Lower leg skin (tissue), 4 donors: ENCODE measurements around the gene XRCC2. TPM values are rescaled to one million over a fixed set of nuclear protein-coding genes. Genes with fewer than 3 reads are reported as not detected.
A peak's percentile ranks its signal among the peaks of the same experiment; 100 is the strongest.

Experiments used
- DNase-seq, 2 donors: peaks; one replicate each; pipeline ENCODE4 v3.0.0-alpha.2; 2019; ENCODE audit warnings: low spot score in 2 of 2
- H3K4me3 ChIP-seq: fragments of 200-600 bp; sonication (generic); 2 replicates; pipeline ENCODE4 v1.5.1; 2017; ENCODE audit warnings: mild to moderate bottlenecking, low read depth; ENCODE audit not compliant: poor library complexity, severe bottlenecking
- CTCF ChIP-seq, 3 donors: fragments of 450-650 bp; IDR thresholded peaks; one replicate each; pipeline ENCODE4 v1.5.1; 2016; ENCODE audit warnings: antibody characterized with exemption in 3 of 3, mild to moderate bottlenecking in 3 of 3, moderate library complexity in 2 of 3
- POLR2A ChIP-seq, 2 donors: fragments of 450-650 bp; IDR thresholded peaks; one replicate each; pipeline ENCODE4 v1.6.1; 2016 to 2017; ENCODE audit warnings: antibody characterized with exemption in 2 of 2, mild to moderate bottlenecking in 1 of 2, moderate library complexity in 1 of 2
- WGBS, 2 donors: methylation state at CpG; one replicate each; pipeline ENCODE4 v1.1.5; 2018; 5-methylcytosine and 5-hydroxymethylcytosine counted together
- intact Hi-C: fragments of 100-400 bp; cut with DNase I; formaldehyde crosslinking; loops from one replicate; pipeline ENCODE4 v1.15.0; 2023; ENCODE audit warnings: low total_unique reads
- total RNA-seq, 4 donors: library from RNA; depleted of rRNA; stranded (reverse); fragments of >200 nt; gene quantifications; one replicate each; pipeline ENCODE4 v1.1.0, GENCODE V29; 2016

XRCC2 gene
- total RNA-seq, 4 donors from 2014 or later: 0.25 to 1.1 (median 0.81) TPM

GRCh38 chr7:152608208-152608607 is 67.7 kb downstream of the XRCC2 start:
- WGBS, 2 donors: 69 to 70% methylated on average over 10 of the region's 10 CpGs
- no peak for DNase-seq
- no peak for TF ChIP-seq POLR2A (IDR thresholded peaks at IDR 0.05)
- no peak for TF ChIP-seq CTCF (IDR thresholded peaks at IDR 0.05)
- no peak overlapping the region for H3K4me3 ChIP-seq
- intact Hi-C loops: no loop called here

GRCh38 chr7:152607007-152607406 is 68.9 kb downstream of the XRCC2 start:
- WGBS, 2 donors: 68 to 93% methylated on average over 2 of the region's 2 CpGs
- TF ChIP-seq POLR2A (IDR thresholded peaks at IDR 0.05) (no peak), CTCF (IDR thresholded peaks at IDR 0.05) (no peak)
- DNase-seq: no peak
- no peak overlapping the region for H3K4me3 ChIP-seq
- intact Hi-C loops: no loop called here

GRCh38 chr7:152602962-152603361 is 73.0 kb downstream of the XRCC2 start:
- TF ChIP-seq CTCF (IDR thresholded peaks at IDR 0.05) (no peak), POLR2A (IDR thresholded peaks at IDR 0.05) (no peak)
- intact Hi-C loops: no loop called here
- WGBS, 2 donors: 71 to 79% methylated on average over 6 of the region's 6 CpGs

GRCh38 chr7:152601305-152601798 is 74.6 kb downstream of the XRCC2 start:
- TF ChIP-seq CTCF (IDR thresholded peaks at IDR 0.05): no peak
- WGBS, 2 donors: 74 to 78% methylated on average over 17 of the region's 17 CpGs
- intact Hi-C loops: no loop called here
- no peak overlapping the region for H3K4me3 ChIP-seq
- peak in 1 of 2 donors; percentile 39 for DNase-seq

More at GRCh38 chr7:152602962-152603361, 73.0 kb downstream of the XRCC2 start:
- H3K4me3 ChIP-seq: no peak overlapping the region
- DNase-seq: no peak

GRCh38 chr7:152600266-152600665 is 75.7 kb downstream of the XRCC2 start:
- WGBS, 2 donors: 94 to 95% methylated on average over 5 of the region's 5 CpGs

More at GRCh38 chr7:152600266-152600665, 75.7 kb downstream of the XRCC2 start:
- intact Hi-C loops: no loop called here
- DNase-seq: no peak
- TF ChIP-seq CTCF (IDR thresholded peaks at IDR 0.05) (no peak), POLR2A (IDR thresholded peaks at IDR 0.05) (no peak)
- H3K4me3 ChIP-seq: no peak overlapping the region
